ENCODE results near the gene ADAMTS2.

The ADAMTS2 gene

DNA sequence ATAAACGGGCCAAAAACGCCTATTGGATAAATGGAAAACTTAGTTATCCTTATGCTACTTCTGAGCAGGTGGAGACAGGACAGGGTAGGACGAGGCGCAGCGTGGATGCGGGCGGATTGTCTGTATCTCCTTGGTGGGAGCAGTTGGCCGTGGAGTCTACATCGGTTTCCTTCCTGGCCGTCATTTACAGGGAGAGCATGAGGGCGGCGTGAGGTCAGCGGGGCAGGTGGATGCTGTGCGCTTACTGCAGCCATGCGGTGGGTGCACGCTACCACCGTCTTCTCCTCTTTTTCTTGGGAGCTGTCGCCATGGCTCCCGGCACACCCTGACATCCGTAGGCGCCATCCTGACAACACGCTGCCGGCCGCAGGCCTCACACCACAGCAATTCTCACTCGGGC, 121.3 kb downstream of the ADAMTS2 start:
- Histone ChIP-seq H3K4me1 (ENCODE audit: insufficient read depth, low read length) (peaks cover 15% of the 10 kb centered on the region), H3K27ac (ENCODE audit: low read depth, low read length) (no peak overlapping the region), H3K9ac (ENCODE audit: low read depth, low read length) (no peak overlapping the region), H3K36me3 (ENCODE audit: insufficient read depth, low read length) (no peaks in the 10 kb centered on the region), H3K27me3 (ENCODE audit: insufficient read depth, low read length) (no peaks in the 10 kb centered on the region), H3K4me3 (ENCODE audit: low read length) (no peak overlapping the region), H3K9me3 (ENCODE audit: insufficient read depth, low read depth, low read length) (peaks cover 20% of the 10 kb centered on the region)
- 97% methylated on average over 25 of the region's 25 CpGs for WGBS

- Histone ChIP-seq H3K9me3 (ENCODE audit: insufficient read depth, low read depth, low read length) (peaks cover 20% of the 10 kb centered on the region), H3K4me3 (ENCODE audit: low read length) (no peak overlapping the region), H3K36me3 (ENCODE audit: insufficient read depth, low read length) (no peaks in the 10 kb centered on the region), H3K9ac (ENCODE audit: low read depth, low read length) (no peak overlapping the region), H3K27ac (ENCODE audit: low read depth, low read length) (no peak overlapping the region), H3K27me3 (ENCODE audit: insufficient read depth, low read length) (no peaks in the 10 kb centered on the region), H3K4me1 (ENCODE audit: insufficient read depth, low read length) (peaks cover 11% of the 10 kb centered on the region)
- WGBS: 97% methylated on average over 11 of the region's 14 CpGs
Observed at GRCh38 chr5:179223528-179223927, 121.7 kb downstream of the ADAMTS2 start.

DNA sequence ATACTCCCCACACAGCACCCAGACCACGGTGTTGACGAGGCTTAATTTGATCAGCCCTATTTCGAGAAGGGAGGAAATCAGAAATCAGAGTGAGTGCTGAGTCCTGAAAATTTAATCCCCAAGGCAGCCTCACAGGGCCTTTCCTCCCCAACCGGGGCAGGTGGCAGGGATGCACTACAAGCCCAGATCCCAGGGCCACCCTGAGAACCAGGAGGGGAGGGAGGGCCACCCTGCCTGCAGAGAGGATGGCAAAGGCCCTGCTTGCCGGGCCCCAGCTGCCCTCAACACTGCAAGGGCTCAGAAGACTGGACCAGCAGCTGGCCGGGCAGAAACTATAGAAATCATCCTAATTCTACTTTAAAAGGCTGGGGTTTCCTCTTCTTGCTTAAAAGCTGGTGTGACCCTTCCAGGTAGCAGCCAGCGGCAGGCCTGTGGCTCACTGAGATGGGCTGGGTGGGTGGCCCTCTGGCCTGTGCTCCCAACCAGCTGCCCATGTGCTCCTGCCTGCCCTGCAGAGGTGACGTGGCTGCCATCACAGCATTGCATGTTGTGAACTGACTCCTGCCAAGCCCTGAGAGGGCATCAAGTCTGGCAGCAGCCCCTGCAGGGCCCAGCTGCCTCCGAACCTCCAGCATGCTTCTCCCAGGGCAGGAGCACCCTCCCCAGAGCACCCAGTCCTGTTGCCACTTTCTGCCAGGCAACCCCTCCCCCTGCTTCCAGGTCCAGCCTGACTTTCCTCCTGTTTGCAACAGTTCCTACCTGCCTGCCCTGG, 122.8 kb downstream of the ADAMTS2 start:
- H3K27ac ChIP-seq (ENCODE audit: low read depth, low read length): no peak overlapping the region
- no peaks in the 10 kb centered on the region for H3K27me3 ChIP-seq (ENCODE audit: insufficient read depth, low read length)
- no peak overlapping the region for H3K4me3 ChIP-seq (ENCODE audit: low read length)
- H3K9ac ChIP-seq (ENCODE audit: low read depth, low read length): no peak overlapping the region
- H3K4me1 ChIP-seq (ENCODE audit: insufficient read depth, low read length): peaks cover 4% of the 10 kb centered on the region
- H3K9me3 ChIP-seq (ENCODE audit: insufficient read depth, low read depth, low read length): peaks cover 20% of the 10 kb centered on the region
- H3K36me3 ChIP-seq (ENCODE audit: insufficient read depth, low read length): no peaks in the 10 kb centered on the region
- WGBS: 89% methylated on average over 9 of the region's 9 CpGs

GRCh38 chr5:179221877-179222220, 123.4 kb downstream of the ADAMTS2 start:
- Histone ChIP-seq H3K9me3 (ENCODE audit: insufficient read depth, low read depth, low read length) (peaks cover 20% of the 10 kb centered on the region), H3K9ac (ENCODE audit: low read depth, low read length) (no peak overlapping the region), H3K36me3 (ENCODE audit: insufficient read depth, low read length) (no peaks in the 10 kb centered on the region), H3K27ac (ENCODE audit: low read depth, low read length) (no peak overlapping the region), H3K4me1 (ENCODE audit: insufficient read depth, low read length) (no peaks in the 10 kb centered on the region), H3K4me3 (ENCODE audit: low read length) (no peak overlapping the region), H3K27me3 (ENCODE audit: insufficient read depth, low read length) (no peaks in the 10 kb centered on the region)
- WGBS: 91% methylated on average over 6 of the region's 6 CpGs

GRCh38 chr5:179221196-179221876, 123.9 kb downstream of the ADAMTS2 start:
- Histone ChIP-seq H3K4me1 (ENCODE audit: insufficient read depth, low read length) (no peaks in the 10 kb centered on the region), H3K36me3 (ENCODE audit: insufficient read depth, low read length) (no peaks in the 10 kb centered on the region), H3K27me3 (ENCODE audit: insufficient read depth, low read length) (no peaks in the 10 kb centered on the region), H3K4me3 (ENCODE audit: low read length) (no peak overlapping the region), H3K9ac (ENCODE audit: low read depth, low read length) (no peak overlapping the region), H3K9me3 (ENCODE audit: insufficient read depth, low read depth, low read length) (peaks cover 20% of the 10 kb centered on the region), H3K27ac (ENCODE audit: low read depth, low read length) (no peak overlapping the region)
- WGBS: 92% methylated on average over 14 of the region's 14 CpGs

GRCh38 chr5:179220716-179221115, 124.5 kb downstream of the ADAMTS2 start:
- Histone ChIP-seq H3K9ac (ENCODE audit: low read depth, low read length) (no peak overlapping the region), H3K27ac (ENCODE audit: low read depth, low read length) (no peak overlapping the region), H3K27me3 (ENCODE audit: insufficient read depth, low read length) (no peaks in the 10 kb centered on the region), H3K4me3 (ENCODE audit: low read length) (no peak overlapping the region), H3K36me3 (ENCODE audit: insufficient read depth, low read length) (no peaks in the 10 kb centered on the region), H3K9me3 (ENCODE audit: insufficient read depth, low read depth, low read length) (peaks cover 20% of the 10 kb centered on the region), H3K4me1 (ENCODE audit: insufficient read depth, low read length) (no peaks in the 10 kb centered on the region)
- 92% methylated on average over 8 of the region's 8 CpGs for WGBS

GRCh38 chr5:179219661-179220620, 125.3 kb downstream of the ADAMTS2 start:
- 93% methylated on average over 30 of the region's 30 CpGs for WGBS
- Histone ChIP-seq H3K9ac (ENCODE audit: low read depth, low read length) (no peak overlapping the region), H3K36me3 (ENCODE audit: insufficient read depth, low read length) (no peaks in the 10 kb centered on the region), H3K27ac (ENCODE audit: low read depth, low read length) (no peak overlapping the region), H3K4me3 (ENCODE audit: low read length) (no peak overlapping the region), H3K27me3 (ENCODE audit: insufficient read depth, low read length) (no peaks in the 10 kb centered on the region), H3K9me3 (ENCODE audit: insufficient read depth, low read depth, low read length) (peaks cover 17% of the 10 kb centered on the region), H3K4me1 (ENCODE audit: insufficient read depth, low read length) (no peaks in the 10 kb centered on the region)

- Histone ChIP-seq H3K9me3 (ENCODE audit: insufficient read depth, low read depth, low read length) (peaks cover 8% of the 10 kb centered on the region), H3K27me3 (ENCODE audit: insufficient read depth, low read length) (no peaks in the 10 kb centered on the region), H3K36me3 (ENCODE audit: insufficient read depth, low read length) (no peaks in the 10 kb centered on the region), H3K9ac (ENCODE audit: low read depth, low read length) (no peak overlapping the region), H3K4me1 (ENCODE audit: insufficient read depth, low read length) (no peaks in the 10 kb centered on the region), H3K27ac (ENCODE audit: low read depth, low read length) (no peak overlapping the region), H3K4me3 (ENCODE audit: low read length) (no peak overlapping the region)
- 88% methylated on average over 4 of the region's 4 CpGs for WGBS
Observed at GRCh38 chr5:179218943-179219330, 126.3 kb downstream of the ADAMTS2 start.

- Histone ChIP-seq H3K36me3 (ENCODE audit: insufficient read depth, low read length) (no peaks in the 10 kb centered on the region), H3K27me3 (ENCODE audit: insufficient read depth, low read length) (no peaks in the 10 kb centered on the region), H3K9me3 (ENCODE audit: insufficient read depth, low read depth, low read length) (peaks cover under 1% of the 10 kb centered on the region; the same call in 1 of the 2 replicates), H3K9ac (ENCODE audit: low read depth, low read length) (no peak overlapping the region), H3K4me1 (ENCODE audit: insufficient read depth, low read length) (no peaks in the 10 kb centered on the region), H3K27ac (ENCODE audit: low read depth, low read length) (no peak overlapping the region), H3K4me3 (ENCODE audit: low read length) (no peak overlapping the region)
- WGBS: 84% methylated on average over 15 of the region's 16 CpGs
Observed at GRCh38 chr5:179217956-179218942, 127.0 kb downstream of the ADAMTS2 start.

GRCh38 chr5:179217356-179217755, 127.9 kb downstream of the ADAMTS2 start:
- no peak overlapping the region for H3K4me3 ChIP-seq (ENCODE audit: low read length)
- H3K4me1 ChIP-seq (ENCODE audit: insufficient read depth, low read length): no peaks in the 10 kb centered on the region
- no peak overlapping the region for H3K27ac ChIP-seq (ENCODE audit: low read depth, low read length)
- no peaks in the 10 kb centered on the region for H3K36me3 ChIP-seq (ENCODE audit: insufficient read depth, low read length)
- no peaks in the 10 kb centered on the region for H3K27me3 ChIP-seq (ENCODE audit: insufficient read depth, low read length)
- no peak overlapping the region for H3K9ac ChIP-seq (ENCODE audit: low read depth, low read length)
- H3K9me3 ChIP-seq (ENCODE audit: insufficient read depth, low read depth, low read length): no peaks in the 10 kb centered on the region
- WGBS: 91% methylated on average over 3 of the region's 3 CpGs
